Mesenchymal stem cell (in vitro differentiated cells and primary cell): ENCODE measurements around the gene FOXK2.
A peak's percentile ranks its signal among the peaks of the same experiment; 100 is the strongest.

ENCODE experiments used
- DNase-seq: peaks from one replicate; pipeline ENCODE4 v3.0.0-alpha.2; 2013
- H2AFZ ChIP-seq: one replicate; pipeline ENCODE4 v1.6.1; 2013; ENCODE audit warnings: low read depth, mild to moderate bottlenecking, control low read depth, inconsistent platforms, low read length, moderate library complexity
- H2AK5ac ChIP-seq: 2 replicates; pipeline ENCODE4 v1.6.1; 2013; ENCODE audit warnings: low read length, moderate library complexity, mild to moderate bottlenecking, inconsistent platforms; ENCODE audit not compliant: severe bottlenecking
- H2BK120ac ChIP-seq: one replicate; pipeline ENCODE4 v1.6.1; 2013; ENCODE audit warnings: low read depth, mild to moderate bottlenecking, inconsistent platforms, low read length, moderate library complexity
- H2BK12ac ChIP-seq, 2 experiments: one replicate each; pipeline ENCODE4 v1.6.1; 2013; ENCODE audit warnings: inconsistent platforms in 2 of 2, low read length in 2 of 2, mild to moderate bottlenecking in 2 of 2, moderate library complexity in 2 of 2, control low read depth in 1 of 2
- H2BK15ac ChIP-seq: one replicate; pipeline ENCODE4 v1.6.1; 2013; ENCODE audit warnings: mild to moderate bottlenecking, low read depth, inconsistent platforms; ENCODE audit not compliant: poor library complexity, severe bottlenecking
- H2BK5ac ChIP-seq: 2 replicates; pipeline ENCODE4 v1.6.1; 2013; ENCODE audit warnings: low read depth, mild to moderate bottlenecking, low read length, control low read depth, inconsistent platforms; ENCODE audit not compliant: poor library complexity, severe bottlenecking
- H3K14ac ChIP-seq, 2 experiments: one replicate each; pipeline ENCODE4 v1.6.1; 2013; ENCODE audit warnings: inconsistent platforms in 2 of 2, low read length in 2 of 2, control low read depth in 1 of 2, mild to moderate bottlenecking in 1 of 2, moderate library complexity in 1 of 2
- H3K18ac ChIP-seq, 2 experiments: one replicate each; pipeline ENCODE4 v1.6.1; 2013; ENCODE audit warnings: inconsistent platforms in 2 of 2, low read length in 2 of 2, control low read depth in 1 of 2, low read depth in 1 of 2, mild to moderate bottlenecking in 1 of 2
- H3K23ac ChIP-seq, 2 experiments: one replicate each; pipeline ENCODE4 v1.6.1; 2013; ENCODE audit warnings: inconsistent platforms in 2 of 2, low read length in 2 of 2, mild to moderate bottlenecking in 2 of 2, moderate library complexity in 2 of 2, control low read depth in 1 of 2
- H3K27ac ChIP-seq: 2 replicates; pipeline ENCODE4 v1.5.1; 2013; ENCODE audit warnings: mild to moderate bottlenecking, moderate library complexity, low read length, control low read depth, inconsistent platforms; ENCODE audit not compliant: poor library complexity, severe bottlenecking
- H3K27me3 ChIP-seq, 2 experiments: 2 replicates each; pipeline versions ENCODE4 v1.6.1 to v1.7.0; 2013; ENCODE audit warnings: low read length in 2 of 2, mild to moderate bottlenecking in 2 of 2, moderate library complexity in 2 of 2, control low read depth in 1 of 2, inconsistent platforms in 1 of 2; ENCODE audit not compliant: control insufficient read depth in 1 of 2, insufficient read depth in 1 of 2
- H3K36me3 ChIP-seq, 2 experiments: 2 replicates each; pipeline versions ENCODE4 v1.6.1 to v1.7.0; 2013; ENCODE audit warnings: low read length in 2 of 2, control low read depth in 1 of 2, inconsistent platforms in 1 of 2, low read depth in 1 of 2, mild to moderate bottlenecking in 1 of 2; ENCODE audit not compliant: insufficient read depth in 2 of 2, control insufficient read depth in 1 of 2
- H3K4ac ChIP-seq, 2 experiments: one replicate each; pipeline ENCODE4 v1.6.1; 2013; ENCODE audit warnings: inconsistent platforms in 2 of 2, low read length in 2 of 2, mild to moderate bottlenecking in 2 of 2, moderate library complexity in 2 of 2, control low read depth in 1 of 2, low read depth in 1 of 2
- H3K4me1 ChIP-seq: 2 replicates; pipeline ENCODE4 v1.6.1; 2013; ENCODE audit warnings: low read depth, low read length, control low read depth; ENCODE audit not compliant: control insufficient read depth, insufficient read depth
- H3K4me2 ChIP-seq: 2 replicates; pipeline ENCODE4 v1.6.1; 2013; ENCODE audit warnings: low read length, mild to moderate bottlenecking, inconsistent platforms; ENCODE audit not compliant: poor library complexity, severe bottlenecking
- H3K4me3 ChIP-seq, 2 experiments: 2 replicates each; pipeline versions ENCODE4 v1.5.1 to v1.7.0; 2013; ENCODE audit warnings: low read length in 2 of 2, mild to moderate bottlenecking in 2 of 2, control low read depth in 1 of 2, low read depth in 1 of 2; ENCODE audit not compliant: insufficient read depth in 1 of 2
- H3K79me1 ChIP-seq: replicated peaks from 2 replicates; pipeline ENCODE4 v1.6.1; 2013; ENCODE audit warnings: mild to moderate bottlenecking, control low read depth, low read length, inconsistent platforms; ENCODE audit not compliant: poor library complexity, severe bottlenecking
- H3K9ac ChIP-seq: 2 replicates; pipeline ENCODE4 v1.7.0; 2013; ENCODE audit warnings: mild to moderate bottlenecking, low read length, moderate library complexity
- H3K9me3 ChIP-seq: 2 replicates; pipeline ENCODE4 v1.7.0; 2013; ENCODE audit warnings: mild to moderate bottlenecking, low read length; ENCODE audit not compliant: control insufficient read depth
- H4K8ac ChIP-seq: one replicate; pipeline ENCODE4 v1.6.1; 2013; ENCODE audit warnings: inconsistent platforms, mild to moderate bottlenecking, low read length, moderate library complexity
- H4K91ac ChIP-seq: one replicate; pipeline ENCODE4 v1.6.1; 2013; ENCODE audit warnings: mild to moderate bottlenecking, low read length, inconsistent platforms
- WGBS: methylation state at CpG from one replicate; pipeline ENCODE4 v1.1.7; 2013; ENCODE audit warnings: mixed read lengths; 5-methylcytosine and 5-hydroxymethylcytosine counted together

Gene FOXK2

GRCh38 chr17:82519971-82520903 is 705 bp downstream of the FOXK2 start:
- peak overlapping the region; percentile 87 for H3K4me2 ChIP-seq
- no peaks in the 10 kb centered on the region for H3K9me3 ChIP-seq
- no peak overlapping the region for H2AK5ac ChIP-seq
- H4K91ac ChIP-seq: peak overlapping the region; percentile 39
- no peaks in the 10 kb centered on the region for H3K79me1 ChIP-seq
- peak overlapping the region in 1 of 2 experiments; percentile 59 for H3K23ac ChIP-seq
- peak overlapping the region; percentile 70 to 80 for H3K18ac ChIP-seq
- peak overlapping the region; percentile 64 for H2BK120ac ChIP-seq
- H2AFZ ChIP-seq: no peak overlapping the region
- no peak overlapping the region for H2BK5ac ChIP-seq
- DNase-seq: peak; percentile 67
- H3K14ac ChIP-seq: peak overlapping the region in 1 of 2 experiments; percentile 81
- under 1% methylated on average over 65 of the region's 94 CpGs for WGBS
- H2BK15ac ChIP-seq: peak overlapping the region; percentile 52
- peak overlapping the region in 1 of 2 experiments; percentile 31 for H2BK12ac ChIP-seq
- peak overlapping the region in 1 of 2 experiments; percentile 97 for H3K4ac ChIP-seq
- H3K27me3 ChIP-seq: no peaks in the 10 kb centered on the region
- H3K4me1 ChIP-seq: peaks cover 12% of the 10 kb centered on the region
- H3K9ac ChIP-seq: peak overlapping the region; percentile 83
- H3K27ac ChIP-seq: no peak overlapping the region
- no peaks in the 10 kb centered on the region for H3K36me3 ChIP-seq
- peak overlapping the region; percentile 64 for H4K8ac ChIP-seq
- peak overlapping the region; percentile 89 to 91 for H3K4me3 ChIP-seq

DNA sequence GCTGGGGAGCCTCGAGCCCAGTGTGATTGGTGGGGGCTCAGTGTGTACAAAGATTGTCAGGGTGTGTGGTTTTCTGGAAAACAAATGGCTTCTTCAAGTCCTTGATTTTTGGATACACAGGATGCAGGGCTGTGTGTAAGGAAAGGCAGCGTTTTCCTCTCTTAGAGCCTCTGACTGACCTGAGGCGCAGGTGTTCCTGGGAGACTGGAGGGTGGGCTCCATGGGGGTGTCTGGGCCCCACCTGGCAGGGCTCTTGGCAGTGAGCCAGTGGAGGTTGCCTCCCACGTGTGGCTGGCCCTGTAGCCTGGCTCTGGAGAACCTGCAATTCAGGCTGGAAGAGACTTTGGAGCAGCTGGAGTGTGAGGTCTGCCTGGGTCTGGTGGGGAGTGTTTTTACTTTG is 5.0 kb downstream of the FOXK2 start:
- 77% methylated on average over 4 of the region's 4 CpGs for WGBS
- Histone ChIP-seq H3K79me1 (no peaks in the 10 kb centered on the region), H3K4me2 (no peak overlapping the region), H3K27me3 (no peaks in the 10 kb centered on the region), H3K4me1 (peaks cover 15% of the 10 kb centered on the region), H2AFZ (no peak overlapping the region), H3K27ac (no peak overlapping the region), H3K4me3 (no peak overlapping the region), H2AK5ac (no peak overlapping the region), H3K9ac (no peak overlapping the region), H2BK15ac (no peak overlapping the region), H3K18ac (peak overlapping the region in 1 of 2 experiments; percentile 33), H4K91ac (no peak overlapping the region), H2BK120ac (no peak overlapping the region), H3K23ac (no peak overlapping the region), H3K4ac (peak overlapping the region in 1 of 2 experiments; percentile 75), H3K36me3 (no peaks in the 10 kb centered on the region), H4K8ac (peak overlapping the region; percentile 49), H2BK12ac (no peak overlapping the region), H2BK5ac (no peak overlapping the region), H3K9me3 (no peaks in the 10 kb centered on the region), H3K14ac (peak overlapping the region in 1 of 2 experiments; percentile 2)
- DNase-seq: no peak

DNA sequence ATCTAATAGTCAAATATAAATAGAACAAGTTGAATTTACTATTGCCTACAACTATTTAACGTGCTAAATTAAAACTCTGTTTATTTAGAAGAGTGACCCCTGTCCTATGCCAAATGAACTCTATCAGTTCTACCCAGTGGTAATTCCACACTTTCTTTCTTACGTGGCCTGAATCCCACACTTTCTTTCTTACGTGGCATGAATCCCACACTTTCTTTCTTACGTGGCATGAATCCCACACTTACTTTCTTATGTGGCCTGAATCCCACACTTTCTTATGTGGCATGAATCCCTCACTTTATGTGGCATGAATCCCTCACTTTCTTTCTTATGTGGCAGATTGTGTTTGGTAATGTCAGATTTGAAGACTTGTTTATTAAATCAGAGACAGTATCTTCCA is 6.2 kb downstream of the FOXK2 start:
- Histone ChIP-seq H3K23ac (no peak overlapping the region), H3K36me3 (no peaks in the 10 kb centered on the region), H3K9me3 (no peaks in the 10 kb centered on the region), H3K4ac (no peak overlapping the region), H3K9ac (peak overlapping the region; percentile 48), H4K8ac (no peak overlapping the region), H3K4me2 (no peak overlapping the region), H3K4me1 (peaks cover 18% of the 10 kb centered on the region), H3K79me1 (no peaks in the 10 kb centered on the region), H4K91ac (no peak overlapping the region), H2BK5ac (no peak overlapping the region), H2AK5ac (no peak overlapping the region), H2BK12ac (no peak overlapping the region), H2AFZ (no peak overlapping the region), H3K27ac (no peak overlapping the region), H3K14ac (no peak overlapping the region), H2BK120ac (no peak overlapping the region), H3K27me3 (no peaks in the 10 kb centered on the region), H2BK15ac (no peak overlapping the region), H3K18ac (no peak overlapping the region), H3K4me3 (no peak overlapping the region)
- no peak for DNase-seq
- 98% methylated on average over 4 of the region's 4 CpGs for WGBS

DNA sequence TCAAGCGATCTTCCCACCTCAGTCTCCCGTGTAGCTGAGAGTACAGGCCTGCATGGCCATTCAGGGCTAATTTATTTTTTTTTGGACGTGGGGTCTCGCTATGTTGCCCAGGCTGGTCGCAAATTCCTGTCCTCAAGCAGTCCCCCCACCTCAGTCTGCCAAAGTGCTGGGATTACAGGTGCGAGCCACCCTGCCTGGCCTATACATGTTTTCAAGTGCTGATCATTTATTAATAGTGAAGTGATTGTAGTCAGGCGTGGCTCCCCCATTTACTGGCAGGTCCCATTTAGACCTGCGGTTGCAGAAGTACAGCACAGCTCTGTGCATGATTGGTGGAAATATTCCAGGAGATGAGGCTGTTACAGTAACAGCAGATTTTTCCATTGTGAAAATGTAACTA is 8.4 kb downstream of the FOXK2 start:
- no peak overlapping the region for H3K23ac ChIP-seq
- no peak overlapping the region for H4K91ac ChIP-seq
- H4K8ac ChIP-seq: no peak overlapping the region
- no peak overlapping the region for H3K18ac ChIP-seq
- H2BK15ac ChIP-seq: no peak overlapping the region
- peak overlapping the region in 1 of 2 experiments; percentile 5 for H2BK12ac ChIP-seq
- H3K79me1 ChIP-seq: no peaks in the 10 kb centered on the region
- H2BK5ac ChIP-seq: no peak overlapping the region
- H3K36me3 ChIP-seq: no peaks in the 10 kb centered on the region
- H3K27ac ChIP-seq: no peak overlapping the region
- H3K4me1 ChIP-seq: peaks cover 22% of the 10 kb centered on the region
- no peaks in the 10 kb centered on the region for H3K9me3 ChIP-seq
- H2AK5ac ChIP-seq: no peak overlapping the region
- peak overlapping the region; percentile 76 for H3K9ac ChIP-seq
- H3K27me3 ChIP-seq: no peaks in the 10 kb centered on the region
- no peak overlapping the region for H3K14ac ChIP-seq
- H3K4me3 ChIP-seq: no peak overlapping the region
- DNase-seq: no peak
- no peak overlapping the region for H3K4me2 ChIP-seq
- no peak overlapping the region for H2AFZ ChIP-seq
- WGBS: 98% methylated on average over 7 of the region's 8 CpGs
- H2BK120ac ChIP-seq: no peak overlapping the region
- H3K4ac ChIP-seq: no peak overlapping the region
